Kidney glomerular epithelial cell (primary cell): ENCODE measurements around the gene STXBP6.

Source experiments
- DNase-seq: peaks from one replicate; lab custom pipeline; 2025; lab: John Stamatoyannopoulos, UW

Gene STXBP6

GRCh38 chr14:24915403-24915921 lies 134.5 kb downstream of the STXBP6 start:
- no peak for DNase-seq

- DNase-seq = no peak
Measured at GRCh38 chr14:24913746-24914145, 136.2 kb downstream of the STXBP6 start.

- no peak for DNase-seq
Measured at GRCh38 chr14:24913021-24913420, 136.9 kb downstream of the STXBP6 start.

GRCh38 chr14:24911324-24912109 lies 138.4 kb downstream of the STXBP6 start:
- no peak for DNase-seq

GRCh38 chr14:24910408-24910986 lies 139.4 kb downstream of the STXBP6 start:
- DNase-seq = no peak

- DNase-seq = no peak
Measured at GRCh38 chr14:24909523-24910302, 140.2 kb downstream of the STXBP6 start.

GRCh38 chr14:24908592-24909236 lies 141.2 kb downstream of the STXBP6 start:
- DNase-seq = no peak

- DNase-seq = no peak
Measured at GRCh38 chr14:24904533-24904932, 145.4 kb downstream of the STXBP6 start.

- peak; percentile 62 for DNase-seq
Measured at GRCh38 chr14:24903337-24903736, 146.6 kb downstream of the STXBP6 start.

- DNase-seq = no peak
Measured at GRCh38 chr14:24900269-24901100, 149.5 kb downstream of the STXBP6 start.

GRCh38 chr14:24897793-24898192 lies 152.2 kb downstream of the STXBP6 start:
- no peak for DNase-seq

- no peak for DNase-seq
Measured at GRCh38 chr14:24895622-24896021, 154.3 kb downstream of the STXBP6 start.

GRCh38 chr14:24895243-24895583 lies 154.7 kb downstream of the STXBP6 start:
- no peak for DNase-seq

- DNase-seq = no peak
Measured at GRCh38 chr14:24894583-24895242, 155.2 kb downstream of the STXBP6 start.

GRCh38 chr14:24892497-24893051 lies 157.4 kb downstream of the STXBP6 start:
- no peak for DNase-seq

- no peak for DNase-seq
Measured at GRCh38 chr14:24891987-24892496, 157.9 kb downstream of the STXBP6 start.

GRCh38 chr14:24890716-24891115 lies 159.2 kb downstream of the STXBP6 start:
- no peak for DNase-seq

- no peak for DNase-seq
Measured at GRCh38 chr14:24889843-24890242, 160.1 kb downstream of the STXBP6 start.

- no peak for DNase-seq
Measured at GRCh38 chr14:24888532-24888931, 161.4 kb downstream of the STXBP6 start.

- DNase-seq = peak; percentile 44
Measured at GRCh38 chr14:24887623-24888304, 162.2 kb downstream of the STXBP6 start.
